ENCODE data around the gene COL24A1. TPM values are rescaled to one million over a fixed set of nuclear protein-coding genes. Genes with fewer than 3 reads are reported as not detected.

The COL24A1 gene
- total RNA-seq, 1 experiment from 2014 or later: not detected

Other genes starting within 250 kb of the COL24A1 start
- gene ODF2L, start 239.6 kb upstream of the COL24A1 start, total RNA-seq (2014; rRNA removed; shearing (Covaris generic)): 15.3 and 24.9 TPM in 2 replicates